Measurements from ENCODE around the gene MAP1LC3B.

Gene MAP1LC3B

DNA sequence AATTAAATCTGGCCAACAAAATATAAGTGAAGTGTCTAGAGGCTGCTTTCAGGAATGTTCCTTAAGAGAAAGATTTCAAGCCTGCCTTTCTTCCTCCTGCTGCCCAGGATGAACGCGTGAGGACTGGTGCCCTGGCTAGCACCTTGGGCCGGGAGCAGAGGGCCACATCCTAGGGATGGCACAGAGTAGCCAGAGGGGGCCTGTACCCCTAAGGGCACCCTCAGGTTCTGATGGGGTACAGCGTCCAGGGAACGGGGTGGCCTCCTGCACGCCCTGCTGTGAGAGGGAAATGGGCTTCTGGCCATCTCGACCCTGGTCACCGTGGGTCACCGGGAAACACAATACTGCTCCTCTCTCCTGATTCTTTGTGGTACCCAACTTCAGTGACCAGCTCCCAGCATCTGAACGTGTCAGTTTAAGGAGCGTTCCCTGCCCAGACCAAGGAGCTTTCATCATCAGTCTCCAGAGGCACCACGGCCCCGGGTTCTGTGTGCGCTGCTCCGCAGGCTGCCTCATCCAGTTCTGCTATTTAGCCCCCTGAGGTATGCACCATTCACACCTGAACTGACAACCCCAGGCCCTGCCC, 40.3 kb downstream of the MAP1LC3B start:
- DNase-seq (ENCODE audit: low read depth in 3 of 3): no peak

DNA sequence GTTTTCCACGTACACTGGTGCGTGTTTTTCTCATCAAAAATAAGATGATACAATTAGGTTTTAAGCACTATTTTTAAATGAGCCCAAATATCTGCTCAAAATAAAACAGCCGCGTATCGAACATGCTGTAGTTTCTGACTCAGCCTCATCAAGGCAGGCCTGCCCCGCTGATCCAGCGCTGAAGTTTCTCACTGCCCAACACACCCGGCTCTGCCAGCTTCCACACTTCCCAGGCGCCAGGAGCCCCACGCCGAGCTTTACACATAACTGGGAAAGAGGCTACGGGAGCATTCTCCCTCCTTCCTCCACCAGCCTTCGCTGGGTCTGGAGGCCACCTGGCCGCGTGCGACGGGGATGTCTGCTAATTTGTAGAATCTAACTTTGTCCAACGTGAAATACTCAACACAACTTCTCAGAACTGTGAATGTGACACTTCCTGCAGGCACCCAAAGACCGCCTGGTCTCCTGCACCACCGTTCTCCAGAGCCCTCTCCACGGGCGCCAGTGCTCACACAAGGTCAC, 42.1 kb downstream of the MAP1LC3B start:
- DNase-seq (ENCODE audit: low read depth in 3 of 3): no peak

DNA sequence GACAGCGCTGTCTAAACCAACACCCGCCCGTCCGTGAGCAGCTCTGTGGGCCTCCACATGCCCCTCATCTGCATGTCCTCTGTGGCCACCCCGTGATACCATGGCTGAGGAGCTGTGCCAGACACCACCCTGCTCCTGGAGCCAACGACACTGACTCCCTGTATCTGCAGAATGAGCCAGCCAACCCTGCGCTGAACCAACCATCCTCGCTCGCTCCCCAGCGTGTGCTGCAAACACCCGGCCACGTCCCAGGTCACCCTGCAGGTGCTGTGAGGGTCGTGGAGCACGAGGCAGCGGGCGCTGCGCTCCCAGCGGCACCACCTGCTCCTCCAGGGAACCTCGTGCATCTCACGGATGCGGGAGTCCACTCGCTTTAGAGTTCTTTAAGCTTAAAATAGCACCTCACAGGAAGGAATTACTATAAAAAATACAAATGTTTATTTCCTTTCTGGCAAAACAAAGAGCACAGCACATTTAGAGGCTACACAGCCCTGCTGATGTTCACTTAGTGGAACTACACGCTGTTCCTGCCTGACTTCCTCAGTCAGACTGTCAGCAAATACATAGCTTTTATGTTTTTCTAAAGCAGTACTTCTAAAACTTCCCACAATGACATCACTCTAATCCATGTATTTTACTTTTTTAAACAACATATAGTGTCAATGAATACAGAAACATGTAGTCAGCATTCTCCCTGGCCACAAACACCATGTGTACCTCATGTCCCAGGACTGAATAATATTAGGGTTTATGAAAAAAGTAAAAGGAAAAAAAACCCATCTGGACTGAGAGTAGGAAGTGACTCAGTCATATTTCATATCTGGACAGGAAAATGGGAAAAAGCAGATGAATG, 43.5 kb downstream of the MAP1LC3B start:
- DNase-seq (ENCODE audit: low read depth in 3 of 3): no peak

GRCh38 chr16:87436225-87437172, 44.4 kb downstream of the MAP1LC3B start:
- peak in 1 of 3 donors; percentile 17 for DNase-seq (ENCODE audit: low read depth in 3 of 3)

GRCh38 chr16:87437327-87437726, 45.2 kb downstream of the MAP1LC3B start:
- DNase-seq (ENCODE audit: low read depth in 3 of 3): no peak

DNA sequence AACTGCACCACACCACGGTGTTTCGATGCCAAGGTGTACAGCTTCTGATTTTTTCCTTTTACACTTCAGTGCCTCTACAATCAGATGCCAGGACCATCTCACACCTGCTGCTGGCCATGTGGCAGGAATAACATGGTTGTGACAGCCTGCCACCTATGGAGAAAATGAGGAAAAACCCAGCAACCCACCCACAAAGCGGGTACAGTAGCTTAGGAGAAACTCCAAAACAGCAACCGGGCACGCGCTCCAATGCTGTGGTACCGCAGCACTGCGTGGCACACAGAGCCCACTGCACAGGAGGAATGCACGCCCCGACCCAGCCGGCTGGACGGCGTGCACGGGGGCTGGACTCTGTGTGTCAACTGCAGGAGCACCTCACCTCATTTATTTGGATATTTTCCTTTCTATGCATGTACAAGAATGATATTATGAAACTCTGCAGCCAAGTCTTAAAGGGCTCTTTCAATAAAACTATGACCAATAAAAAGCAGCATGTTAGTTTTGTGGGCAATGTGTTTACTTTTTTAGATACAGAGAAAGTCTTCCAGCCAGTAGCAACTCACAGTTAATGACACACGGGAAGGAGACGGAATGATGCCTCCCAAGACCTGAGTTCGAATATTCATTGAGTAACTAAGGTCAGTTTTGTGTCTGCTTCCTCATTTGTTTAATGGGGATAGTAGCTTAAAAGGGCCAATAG, 45.9 kb downstream of the MAP1LC3B start:
- DNase-seq (ENCODE audit: low read depth in 3 of 3): no peak

DNA sequence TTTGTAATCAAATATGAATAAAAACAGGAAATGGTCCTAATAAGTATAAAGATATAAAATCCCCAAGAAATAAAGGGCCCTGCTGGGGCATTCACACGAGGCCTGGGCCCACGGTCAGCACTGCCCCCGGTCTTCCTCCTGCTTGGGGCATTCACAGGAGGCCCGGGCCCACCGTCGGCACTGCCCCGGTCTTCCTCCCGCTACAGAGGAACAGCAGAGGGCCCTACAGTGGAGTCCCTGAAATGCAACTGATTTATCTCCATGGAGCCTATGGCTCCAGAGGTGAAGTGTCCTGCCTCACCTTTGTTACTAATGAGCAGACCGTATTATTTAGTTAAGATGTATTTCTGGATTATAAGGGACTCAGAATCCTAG, 46.5 kb downstream of the MAP1LC3B start:
- DNase-seq (ENCODE audit: low read depth in 3 of 3): no peak

DNA sequence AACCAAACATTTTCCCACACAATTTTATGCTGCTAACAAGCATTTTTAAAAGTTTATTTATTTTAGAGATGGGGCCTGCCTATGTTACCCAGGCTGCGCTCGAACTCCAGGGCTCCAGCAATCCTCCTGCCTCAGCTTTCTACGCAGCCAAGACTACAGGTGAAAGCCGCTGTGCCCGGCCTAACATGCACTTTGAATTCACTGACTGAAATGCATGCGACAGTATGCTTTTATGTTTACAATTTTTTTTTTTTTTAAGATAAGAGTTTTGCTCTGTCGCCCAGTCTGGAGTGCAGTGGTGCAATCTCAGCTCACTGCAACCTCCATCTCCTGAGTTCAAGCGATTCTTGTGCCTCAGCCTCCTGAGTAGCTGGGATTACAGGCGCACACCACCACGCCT, 47.8 kb downstream of the MAP1LC3B start:
- DNase-seq (ENCODE audit: low read depth in 3 of 3): no peak

DNA sequence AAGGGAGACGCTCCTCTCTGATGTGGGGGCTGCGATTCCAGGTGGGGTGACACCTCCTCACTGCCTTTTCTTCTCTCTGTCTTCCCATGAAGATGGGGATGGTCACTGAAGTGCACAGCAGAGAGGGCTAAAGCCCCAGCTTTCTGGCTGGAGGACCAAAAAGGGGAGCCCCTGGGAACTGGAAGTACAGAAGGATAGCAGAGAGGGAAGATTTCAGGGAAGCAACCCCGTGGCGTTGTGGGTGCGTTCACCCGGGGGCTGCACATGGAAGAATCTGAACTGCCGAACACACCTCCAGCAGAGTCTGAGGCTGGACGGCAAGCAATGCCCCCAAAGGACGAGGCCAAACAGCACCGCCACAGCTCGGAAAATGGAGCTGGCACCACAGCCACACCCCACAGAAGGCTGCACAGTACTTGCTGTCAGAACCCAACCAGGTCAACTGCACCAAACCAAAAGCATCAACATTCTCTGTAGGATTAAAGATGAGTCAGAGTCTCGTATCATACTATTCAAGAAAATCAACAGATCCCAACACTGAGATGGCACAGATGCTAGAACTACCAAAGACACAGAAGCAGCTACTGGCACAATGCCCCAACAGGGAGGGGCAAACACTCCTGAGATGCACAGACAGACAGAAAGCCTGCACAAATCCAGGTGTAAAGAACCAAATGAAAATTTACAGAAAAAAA, 49.9 kb downstream of the MAP1LC3B start:
- DNase-seq (ENCODE audit: low read depth in 3 of 3): no peak

GRCh38 chr16:87442581-87442966, 50.4 kb downstream of the MAP1LC3B start:
- no peak for DNase-seq (ENCODE audit: low read depth in 3 of 3)

DNA sequence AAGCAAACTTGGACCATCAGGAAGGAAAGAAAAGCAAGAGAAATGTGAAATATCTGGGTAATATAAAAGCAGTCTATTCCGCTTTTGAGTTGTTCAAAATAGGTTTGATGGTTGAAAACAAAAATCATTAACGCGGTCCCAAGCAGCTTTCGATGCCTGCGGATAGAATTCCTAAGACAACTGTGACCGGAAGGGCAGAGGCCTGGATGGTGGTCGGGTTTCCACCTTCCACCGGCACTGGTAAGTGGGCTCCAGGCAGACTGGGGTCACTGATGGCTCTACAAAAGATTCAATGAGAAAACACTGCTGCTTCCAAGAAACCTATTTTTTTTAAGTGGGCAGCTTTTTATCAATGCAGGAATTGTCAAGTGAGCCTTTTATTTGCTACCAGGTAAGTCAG, 50.9 kb downstream of the MAP1LC3B start:
- no peak for DNase-seq (ENCODE audit: low read depth in 3 of 3)

GRCh38 chr16:87443964-87444363, 51.8 kb downstream of the MAP1LC3B start:
- no peak for DNase-seq (ENCODE audit: low read depth in 3 of 3)

DNA sequence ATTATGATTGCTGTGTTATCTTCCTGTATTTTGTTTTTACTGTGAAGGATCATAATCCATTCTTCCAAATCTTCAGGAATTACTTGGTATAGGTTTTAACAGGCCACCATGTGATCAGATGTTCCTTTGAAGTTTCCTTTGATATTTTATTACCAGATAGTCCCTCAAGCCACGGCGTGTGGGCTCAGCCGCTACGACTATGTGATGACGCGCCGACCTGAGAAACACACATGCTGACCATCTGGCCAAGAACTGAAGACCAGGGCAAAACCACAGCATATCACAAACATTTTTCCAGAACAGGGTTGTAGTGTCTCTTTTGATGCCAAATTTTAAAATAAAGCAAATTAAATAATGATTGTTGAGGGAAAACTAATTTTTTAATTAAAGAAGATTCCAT, 53.4 kb downstream of the MAP1LC3B start:
- DNase-seq (ENCODE audit: low read depth in 3 of 3): no peak

GRCh38 chr16:87446479-87446878, 54.3 kb downstream of the MAP1LC3B start:
- no peak for DNase-seq (ENCODE audit: low read depth in 3 of 3)

- DNase-seq (ENCODE audit: low read depth in 3 of 3): no peak
These were observed 55.2 kb downstream of the MAP1LC3B start for GRCh38 chr16:87447323-87447722.

DNA sequence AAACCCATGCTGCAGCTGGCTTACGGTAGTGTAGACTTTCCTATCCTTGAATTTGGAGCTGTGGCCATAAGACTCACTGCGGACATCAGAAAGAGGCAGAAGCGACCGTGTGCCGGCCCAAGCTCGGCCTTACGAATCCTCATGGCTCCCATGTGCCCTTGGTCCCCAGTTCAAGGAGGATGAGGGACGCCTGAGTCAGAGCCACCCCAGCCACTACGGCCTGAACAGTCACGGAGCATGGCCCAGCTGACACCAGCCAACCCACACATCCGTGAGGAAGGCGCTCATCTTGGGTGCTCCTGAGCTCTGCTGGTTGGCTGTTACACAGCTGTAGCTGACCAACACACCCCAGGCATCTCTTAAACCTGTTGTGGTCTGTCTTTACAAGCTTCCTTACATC, 56.7 kb downstream of the MAP1LC3B start:
- DNase-seq (ENCODE audit: low read depth in 3 of 3): no peak

GRCh38 chr16:87451563-87452210, 59.6 kb downstream of the MAP1LC3B start:
- DNase-seq (ENCODE audit: low read depth in 3 of 3): no peak

GRCh38 chr16:87453326-87453725, 61.2 kb downstream of the MAP1LC3B start:
- no peak for DNase-seq (ENCODE audit: low read depth in 3 of 3)

All from stimulated activated CD4-positive, alpha-beta T cell treated with anti-CD3 and anti-CD28 coated beads, TNF-alpha, amount 100 ng/mL, for 48 hours (primary cell).